Loucy (cell line): Measurements from ENCODE around the gene CHN1.

ENCODE experiments used
- H2AFZ ChIP-seq: fragments of 200-600 bp; sonication (generic); 2 replicates; pipeline ENCODE4 v1.6.0; 2016; ENCODE audit warnings: antibody characterized with exemption, mild to moderate bottlenecking, low read length, moderate library complexity
- H3F3A ChIP-seq: fragments of 200-600 bp; 2 replicates; pipeline ENCODE4 v1.6.0; 2016; ENCODE audit warnings: antibody characterized with exemption, low read depth, mild to moderate bottlenecking
- H3K27me3 ChIP-seq: fragments of 200-600 bp; sonication (generic); 2 replicates; pipeline ENCODE4 v1.6.1; 2014; ENCODE audit warnings: low read length, mild to moderate bottlenecking; ENCODE audit not compliant: insufficient read depth, poor library complexity, severe bottlenecking
- H3K36me3 ChIP-seq: fragments of 200-600 bp; sonication (generic); 2 replicates; pipeline ENCODE4 v1.6.1; 2016; ENCODE audit warnings: low read length; ENCODE audit not compliant: insufficient read depth
- H3K4me1 ChIP-seq: fragments of 200-600 bp; sonication (generic); 2 replicates; pipeline ENCODE4 v1.5.1; 2014; ENCODE audit warnings: low read length, mild to moderate bottlenecking; ENCODE audit not compliant: insufficient read depth, poor library complexity, severe bottlenecking
- H3K4me2 ChIP-seq: fragments of 200-600 bp; sonication (generic); 2 replicates; pipeline ENCODE4 v1.6.0; 2014; ENCODE audit warnings: antibody characterized with exemption, low read length, low read depth, mild to moderate bottlenecking; ENCODE audit not compliant: poor library complexity, severe bottlenecking
- H3K4me3 ChIP-seq: fragments of 200-600 bp; sonication (generic); 2 replicates; pipeline ENCODE4 v1.5.1; 2014; ENCODE audit warnings: low read length, mild to moderate bottlenecking, mixed read lengths; ENCODE audit not compliant: poor library complexity, severe bottlenecking
- H3K79me2 ChIP-seq: fragments of 200-600 bp; sonication (generic); 2 replicates; pipeline ENCODE4 v1.6.1; 2014; ENCODE audit warnings: low read length; ENCODE audit not compliant: insufficient read depth
- H3K9ac ChIP-seq: fragments of 200-600 bp; sonication (generic); 2 replicates; pipeline ENCODE4 v1.6.0; 2014; ENCODE audit warnings: mild to moderate bottlenecking, low read depth, low read length, moderate library complexity; ENCODE audit not compliant: poor library complexity, severe bottlenecking
- H3K9me2 ChIP-seq: fragments of 200-600 bp; sonication (generic); replicated peaks from 2 replicates; pipeline ENCODE4 v1.6.1; 2016; ENCODE audit warnings: low read depth, low read length, mixed read lengths
- H3K9me3 ChIP-seq: fragments of 200-600 bp; sonication (generic); 2 replicates; pipeline ENCODE4 v1.6.1; 2014; ENCODE audit warnings: mild to moderate bottlenecking, antibody characterized with exemption, low read length, low read depth; ENCODE audit not compliant: insufficient read depth
- H4K20me1 ChIP-seq: fragments of 200-600 bp; sonication (generic); 2 replicates; pipeline ENCODE4 v1.6.0; 2014; ENCODE audit warnings: antibody characterized with exemption, low read length, mild to moderate bottlenecking; ENCODE audit not compliant: insufficient read depth, poor library complexity, severe bottlenecking
- EZH2phosphoT487 ChIP-seq: fragments of 200-600 bp; IDR thresholded peaks from 2 replicates; pipeline ENCODE4 v1.6.1; 2018; ENCODE audit warnings: antibody characterized with exemption, mild to moderate bottlenecking, moderate library complexity, borderline replicate concordance
- TF ChIP-seq, protein P1 (sequence below): fragments of 200-600 bp; sonication (generic); conservative IDR thresholded peaks from 2 replicates; pipeline ENCODE4 v1.5.1; 2014; ENCODE audit warnings: mild to moderate bottlenecking, antibody characterized with exemption, low read length

Gene CHN1

DNA sequence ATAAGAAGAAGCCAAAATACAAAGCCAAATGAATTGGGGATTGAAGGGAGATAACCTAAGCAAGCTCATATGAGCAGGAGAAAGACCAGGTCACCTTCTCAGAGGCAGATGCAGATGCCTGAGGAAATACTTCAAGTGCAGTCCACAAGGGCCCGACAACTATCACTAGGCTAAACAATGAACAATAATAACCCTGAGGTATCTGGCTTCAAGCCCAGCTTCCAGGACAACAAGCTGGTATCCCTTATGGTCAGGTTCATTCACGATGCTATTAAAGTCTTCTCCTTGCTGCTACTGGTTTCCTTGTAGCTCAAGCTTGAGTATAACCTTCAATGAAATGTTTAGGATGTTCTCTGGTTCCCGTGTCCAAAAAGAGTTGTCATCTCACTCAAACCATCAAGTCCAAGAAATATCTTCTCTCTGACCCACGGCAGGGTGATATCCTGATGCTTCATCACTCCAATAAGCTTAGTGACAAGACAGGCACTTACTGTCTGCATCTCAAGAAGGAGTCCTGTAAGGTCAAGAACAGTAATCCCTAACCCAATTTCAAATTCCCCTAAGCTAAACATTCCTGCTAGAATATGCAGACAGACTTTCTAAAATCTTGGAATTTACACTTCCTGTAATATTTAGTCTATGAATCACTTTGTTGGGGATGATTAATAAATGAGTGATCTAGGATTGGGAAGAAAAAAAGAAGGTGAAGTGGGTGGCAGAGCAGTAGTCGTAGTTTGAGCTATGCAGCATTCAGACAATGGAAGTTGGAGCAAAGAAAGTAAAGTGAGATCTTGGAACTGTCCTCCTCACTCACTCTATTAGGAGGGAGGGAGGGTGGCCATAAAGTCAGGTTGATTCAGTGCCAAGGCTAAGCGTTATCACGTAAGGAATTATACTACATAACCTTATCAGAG, 33.1 kb downstream of the CHN1 start:
- no peak overlapping the region for H3K4me2 ChIP-seq
- TF ChIP-seq, protein P1, sequence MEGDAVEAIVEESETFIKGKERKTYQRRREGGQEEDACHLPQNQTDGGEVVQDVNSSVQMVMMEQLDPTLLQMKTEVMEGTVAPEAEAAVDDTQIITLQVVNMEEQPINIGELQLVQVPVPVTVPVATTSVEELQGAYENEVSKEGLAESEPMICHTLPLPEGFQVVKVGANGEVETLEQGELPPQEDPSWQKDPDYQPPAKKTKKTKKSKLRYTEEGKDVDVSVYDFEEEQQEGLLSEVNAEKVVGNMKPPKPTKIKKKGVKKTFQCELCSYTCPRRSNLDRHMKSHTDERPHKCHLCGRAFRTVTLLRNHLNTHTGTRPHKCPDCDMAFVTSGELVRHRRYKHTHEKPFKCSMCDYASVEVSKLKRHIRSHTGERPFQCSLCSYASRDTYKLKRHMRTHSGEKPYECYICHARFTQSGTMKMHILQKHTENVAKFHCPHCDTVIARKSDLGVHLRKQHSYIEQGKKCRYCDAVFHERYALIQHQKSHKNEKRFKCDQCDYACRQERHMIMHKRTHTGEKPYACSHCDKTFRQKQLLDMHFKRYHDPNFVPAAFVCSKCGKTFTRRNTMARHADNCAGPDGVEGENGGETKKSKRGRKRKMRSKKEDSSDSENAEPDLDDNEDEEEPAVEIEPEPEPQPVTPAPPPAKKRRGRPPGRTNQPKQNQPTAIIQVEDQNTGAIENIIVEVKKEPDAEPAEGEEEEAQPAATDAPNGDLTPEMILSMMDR: no peak
- no peak for TF ChIP-seq EZH2phosphoT487
- no peak overlapping the region for H3K4me3 ChIP-seq
- no peak overlapping the region for H2AFZ ChIP-seq
- H3K79me2 ChIP-seq: no peaks in the 10 kb centered on the region
- peaks cover 3% of the 10 kb centered on the region for H3K4me1 ChIP-seq
- no peaks in the 10 kb centered on the region for H4K20me1 ChIP-seq
- no peaks in the 10 kb centered on the region for H3K36me3 ChIP-seq
- H3K9me3 ChIP-seq: no peaks in the 10 kb centered on the region
- H3K9me2 ChIP-seq: no peaks in the 10 kb centered on the region
- H3F3A ChIP-seq: no peaks in the 10 kb centered on the region
- H3K9ac ChIP-seq: no peak overlapping the region
- H3K27me3 ChIP-seq: no peaks in the 10 kb centered on the region

DNA sequence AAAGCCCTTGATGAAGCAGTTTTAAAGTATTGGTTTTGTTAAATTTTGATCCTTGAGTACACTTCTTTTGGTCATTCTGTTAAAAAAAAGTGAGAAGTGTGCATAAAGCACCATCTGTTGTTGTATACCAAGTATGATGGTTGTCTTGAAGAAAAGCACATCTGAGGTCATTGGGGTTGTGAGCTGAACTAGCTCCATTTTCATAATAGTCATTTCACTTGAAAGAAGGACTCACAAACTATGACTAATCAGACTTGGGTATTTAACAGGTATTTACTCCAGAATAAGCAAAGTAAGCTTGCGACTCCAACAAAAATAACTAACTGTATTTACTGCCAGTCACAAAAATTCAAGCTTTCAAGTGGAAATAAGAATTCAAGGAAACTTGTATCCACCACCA, 35.1 kb downstream of the CHN1 start:
- no peaks in the 10 kb centered on the region for H3F3A ChIP-seq
- H3K27me3 ChIP-seq: no peaks in the 10 kb centered on the region
- peaks cover 7% of the 10 kb centered on the region for H3K4me1 ChIP-seq
- no peak overlapping the region for H3K4me3 ChIP-seq
- no peaks in the 10 kb centered on the region for H3K9me3 ChIP-seq
- no peaks in the 10 kb centered on the region for H3K36me3 ChIP-seq
- H3K9me2 ChIP-seq: no peaks in the 10 kb centered on the region
- no peak overlapping the region for H3K4me2 ChIP-seq
- no peaks in the 10 kb centered on the region for H3K79me2 ChIP-seq
- no peak for TF ChIP-seq EZH2phosphoT487
- TF ChIP-seq, protein P1: no peak
- H4K20me1 ChIP-seq: no peaks in the 10 kb centered on the region
- H2AFZ ChIP-seq: no peak overlapping the region
- no peak overlapping the region for H3K9ac ChIP-seq

DNA sequence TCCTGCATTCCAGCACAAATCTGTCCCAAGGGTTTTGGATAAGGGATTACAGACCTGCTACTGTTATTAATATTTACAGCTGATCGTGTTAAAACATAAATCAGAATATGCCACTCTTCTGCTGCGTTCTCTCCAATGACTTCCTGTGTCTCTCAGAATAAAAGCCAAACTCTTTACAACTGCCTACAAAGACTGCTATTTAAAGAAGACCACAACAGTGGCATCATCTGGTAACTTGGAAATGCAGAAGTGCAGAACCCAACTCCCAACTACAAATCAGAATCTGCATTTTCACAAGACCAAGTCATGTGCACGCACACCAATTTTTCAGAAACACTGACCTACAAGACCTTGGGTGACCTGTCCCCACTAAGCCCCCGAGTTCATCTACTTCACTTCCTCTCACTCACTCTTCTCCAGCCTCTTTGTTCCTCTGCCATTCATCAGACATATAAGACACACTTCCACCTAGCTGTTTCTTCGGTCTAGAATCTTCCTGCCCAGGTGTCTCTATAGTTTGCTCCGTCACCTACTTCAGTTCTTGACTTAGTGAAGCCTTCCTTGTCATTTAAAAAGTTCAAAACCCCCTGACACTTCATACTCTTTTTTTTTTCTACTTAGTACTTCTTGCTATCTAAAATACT, 36.0 kb downstream of the CHN1 start:
- no peaks in the 10 kb centered on the region for H3K9me3 ChIP-seq
- H3K9me2 ChIP-seq: no peaks in the 10 kb centered on the region
- H3K4me3 ChIP-seq: no peak overlapping the region
- no peaks in the 10 kb centered on the region for H3F3A ChIP-seq
- TF ChIP-seq, protein P1: no peak
- no peak for TF ChIP-seq EZH2phosphoT487
- H3K79me2 ChIP-seq: no peaks in the 10 kb centered on the region
- H2AFZ ChIP-seq: no peak overlapping the region
- no peaks in the 10 kb centered on the region for H3K27me3 ChIP-seq
- H3K4me2 ChIP-seq: no peak overlapping the region
- no peak overlapping the region for H3K9ac ChIP-seq
- H3K36me3 ChIP-seq: no peaks in the 10 kb centered on the region
- H4K20me1 ChIP-seq: no peaks in the 10 kb centered on the region
- H3K4me1 ChIP-seq: peaks cover 7% of the 10 kb centered on the region
